Measurements from ENCODE around the gene THPO.

Gene THPO

DNA sequence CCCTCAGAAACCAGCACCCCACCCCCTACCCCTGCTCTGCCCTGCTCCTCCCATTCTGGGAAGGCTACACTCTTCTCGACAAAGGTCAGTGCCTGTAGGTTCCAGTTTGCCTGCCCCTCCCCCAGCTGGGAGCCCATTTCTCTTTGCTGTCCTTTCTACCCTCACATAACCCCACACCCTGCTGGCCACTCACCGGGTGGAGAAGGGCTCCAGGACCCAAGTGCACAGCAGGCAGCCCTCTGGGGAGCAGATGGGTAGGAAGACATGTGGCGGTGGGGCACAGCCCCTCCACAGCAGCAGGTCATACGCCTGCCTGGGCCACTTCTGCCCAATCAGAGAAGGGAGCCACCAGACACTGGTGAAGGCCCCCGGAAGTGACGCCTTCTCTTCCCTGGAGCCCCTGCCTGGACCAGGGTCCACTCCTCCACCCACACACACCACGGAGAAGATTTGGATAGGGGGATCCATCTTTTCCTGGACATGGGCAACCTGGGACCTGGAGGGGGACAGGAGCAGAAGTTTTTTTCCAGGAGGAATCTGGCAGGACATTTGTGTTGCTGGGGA, at the start of gene THPO:
Gene THPO (minus strand): TSS at position 326 of the 564 bp plus-strand sequence. CDS start 1,948 bp downstream, outside the sequence.
- DNase-seq = peak in 4 of 56 donors; percentile 11 to 27 (median 16)

- DNase-seq = no peak
Observed at GRCh38 chr3:184426691-184427141, 48.7 kb upstream of the THPO start.

- no peak for DNase-seq
Observed at GRCh38 chr3:184423561-184423960, 45.6 kb upstream of the THPO start.

GRCh38 chr3:184419171-184419570, 41.2 kb upstream of the THPO start:
- peak in 1 of 56 donors; percentile 23 for DNase-seq

GRCh38 chr3:184417619-184418327, 39.8 kb upstream of the THPO start:
- peak in 40 of 56 donors; percentile 5 to 72 (median 30) for DNase-seq

DNA sequence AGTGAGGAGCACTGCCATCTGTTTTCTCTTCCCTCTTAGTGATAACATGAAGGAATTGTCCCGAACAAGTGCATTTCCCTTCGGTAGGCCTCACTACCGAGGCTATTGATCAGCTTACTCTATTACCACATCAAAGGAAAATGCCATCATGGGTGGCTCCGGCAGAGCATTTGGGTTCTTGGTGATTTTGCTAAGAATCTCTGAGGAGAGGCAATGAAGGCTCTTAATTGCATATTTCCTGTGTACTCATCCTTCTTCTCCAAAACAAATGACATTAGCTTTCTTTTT, 37.1 kb upstream of the THPO start:
- no peak for DNase-seq

- no peak for DNase-seq
Observed at GRCh38 chr3:184414418-184415202, 36.6 kb upstream of the THPO start.

- DNase-seq = no peak
Observed at GRCh38 chr3:184409946-184410500, 32.0 kb upstream of the THPO start.

DNA sequence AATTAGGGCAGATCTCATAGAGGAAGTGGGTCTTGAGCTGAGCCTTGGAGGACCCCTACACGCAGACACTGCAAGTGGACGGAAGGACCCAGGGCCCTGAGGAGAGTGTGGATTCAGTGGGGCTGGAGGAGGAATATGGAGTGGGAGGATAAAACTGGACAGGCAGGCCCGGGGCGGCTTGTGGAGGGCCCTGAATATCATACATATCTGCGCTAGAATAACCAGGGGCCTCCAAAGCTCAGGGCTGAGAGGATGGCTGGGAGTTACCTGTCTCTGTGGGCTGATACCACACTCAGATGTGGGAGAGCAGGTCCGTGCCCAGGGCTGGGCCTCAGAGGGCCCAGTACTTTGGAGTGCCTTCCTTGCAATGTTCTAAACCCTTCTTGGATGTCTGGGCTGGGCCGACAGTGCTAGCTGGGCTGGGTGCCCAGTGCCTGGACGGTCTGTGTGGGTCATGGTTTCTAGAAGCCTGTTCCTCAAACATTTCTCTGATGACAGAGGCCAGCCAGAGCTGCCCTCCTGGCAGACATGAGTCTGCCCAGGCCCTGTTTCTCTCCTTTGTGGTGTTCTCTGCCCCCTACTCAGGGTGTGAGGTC, 31.4 kb upstream of the THPO start:
- DNase-seq = no peak

GRCh38 chr3:184405075-184406030, 27.3 kb upstream of the THPO start:
- DNase-seq = peak in 7 of 56 donors; percentile 1 to 35 (median 22)

GRCh38 chr3:184399410-184399809, 21.4 kb upstream of the THPO start:
- DNase-seq = peak in 3 of 56 donors; percentile 12 to 16 (median 13)

GRCh38 chr3:184395320-184395660, 17.3 kb upstream of the THPO start:
- DNase-seq = no peak

- DNase-seq = no peak
Observed at GRCh38 chr3:184391266-184391665, 13.3 kb upstream of the THPO start.

DNA sequence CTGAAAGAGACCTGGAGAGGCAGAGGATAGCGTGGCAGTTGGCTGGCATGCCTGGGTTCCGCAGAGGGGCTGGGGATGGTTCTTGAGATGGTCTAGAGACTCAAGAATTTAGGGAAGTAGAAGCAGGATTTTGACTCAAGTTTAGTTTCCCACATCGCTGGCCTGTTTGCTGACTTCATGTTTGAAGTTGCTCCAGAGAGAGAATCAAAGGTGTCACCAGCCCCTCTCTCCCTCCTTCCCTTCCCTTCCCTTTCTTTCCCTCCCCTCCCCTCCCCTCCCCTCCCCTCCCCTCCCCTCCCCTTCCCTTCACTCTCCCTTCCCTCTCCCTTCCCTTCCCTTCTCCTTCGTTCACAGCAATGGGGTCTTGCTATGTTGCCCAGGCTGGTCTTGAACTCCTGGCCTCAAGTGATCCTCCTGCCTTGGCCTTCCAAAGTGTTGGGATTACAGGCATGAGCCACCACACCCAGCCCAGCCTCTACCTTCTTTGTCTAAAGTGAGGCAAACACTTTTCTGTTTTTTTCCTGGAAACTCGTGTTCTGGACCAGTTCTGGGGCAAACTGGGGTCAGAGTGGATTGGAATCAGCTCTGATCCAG, 12.0 kb upstream of the THPO start:
- no peak for DNase-seq

- DNase-seq = no peak
Observed at GRCh38 chr3:184389384-184389783, 11.4 kb upstream of the THPO start.

DNA sequence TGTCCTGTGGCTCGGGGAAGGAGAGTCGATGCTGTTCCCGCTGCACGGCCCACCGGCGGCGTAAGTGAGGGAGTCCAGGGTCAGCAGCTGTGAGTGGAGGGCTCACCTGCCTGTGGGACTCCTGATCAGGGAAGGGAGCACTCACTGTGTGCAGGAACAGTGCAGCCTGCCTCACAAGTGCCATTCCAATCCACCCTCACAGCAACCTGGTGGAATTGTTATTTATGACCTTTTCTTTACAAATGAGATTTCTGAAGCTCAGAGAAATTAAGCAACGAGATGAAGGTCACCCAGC, 10.9 kb upstream of the THPO start:
- no peak for DNase-seq

GRCh38 chr3:184388164-184388935, 10.3 kb upstream of the THPO start:
- DNase-seq = no peak

- DNase-seq = no peak
Observed at GRCh38 chr3:184387174-184387714, 9.2 kb upstream of the THPO start.

GRCh38 chr3:184386047-184386806, 8.2 kb upstream of the THPO start:
- DNase-seq = no peak
